ENCODE data around the gene USP9X. TPM values are rescaled to one million over a fixed set of nuclear protein-coding genes. Genes with fewer than 3 reads are reported as not detected.
A peak's percentile ranks its signal among the peaks of the same experiment; 100 is the strongest.

USP9X gene
- polyA plus RNA-seq, 1 of the 3 experiments (the other 2 are of a cell fraction): 13.2 TPM

DNA sequence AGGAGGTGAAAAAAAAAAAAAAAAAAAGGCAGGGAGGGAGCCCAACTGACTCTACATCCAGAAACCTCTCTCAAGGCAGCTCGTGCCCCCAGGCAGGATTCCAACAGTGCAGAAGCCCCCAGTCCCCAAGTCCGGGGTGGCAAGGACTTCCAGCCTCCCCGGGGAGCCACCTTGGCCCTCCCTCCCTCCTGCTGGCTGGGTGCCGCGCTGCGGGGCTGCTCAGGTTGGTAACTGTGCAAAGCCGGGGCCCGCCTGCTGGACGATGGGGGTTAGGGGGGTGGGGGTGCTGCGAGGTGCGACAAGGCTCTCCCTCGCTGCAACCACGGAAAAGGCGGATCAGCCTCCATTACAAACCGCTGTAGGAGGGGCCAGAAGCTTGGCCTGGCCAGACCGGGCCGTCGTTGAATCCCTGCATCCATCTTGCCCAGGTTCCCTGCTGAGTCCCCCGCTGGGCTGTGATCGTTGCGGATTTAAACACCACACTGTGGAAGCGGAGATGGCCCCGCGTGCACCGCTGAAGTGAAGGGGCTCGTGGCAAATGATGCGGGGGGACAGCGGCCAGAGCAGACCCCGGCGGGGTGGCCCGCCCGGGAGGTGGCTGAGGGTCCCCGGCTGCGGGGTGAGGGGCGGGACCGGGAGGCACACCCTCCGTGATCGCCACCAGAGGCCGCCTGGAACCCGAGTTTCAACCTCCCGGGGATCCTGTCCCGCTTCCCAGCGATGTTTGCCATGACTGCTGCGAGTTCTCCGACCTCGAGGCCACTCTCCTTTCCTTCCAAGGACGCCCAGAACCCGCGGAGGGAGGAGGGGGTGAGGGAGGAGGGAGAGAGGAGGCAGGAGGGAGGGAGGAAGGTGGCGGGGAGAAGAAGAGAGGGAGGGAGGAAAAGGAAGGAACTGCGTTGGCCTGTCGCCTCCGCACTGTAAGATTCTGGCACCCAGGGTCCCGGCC lies 190.7 kb downstream of the USP9X start (continued):
- TF ChIP-seq, protein P1, sequence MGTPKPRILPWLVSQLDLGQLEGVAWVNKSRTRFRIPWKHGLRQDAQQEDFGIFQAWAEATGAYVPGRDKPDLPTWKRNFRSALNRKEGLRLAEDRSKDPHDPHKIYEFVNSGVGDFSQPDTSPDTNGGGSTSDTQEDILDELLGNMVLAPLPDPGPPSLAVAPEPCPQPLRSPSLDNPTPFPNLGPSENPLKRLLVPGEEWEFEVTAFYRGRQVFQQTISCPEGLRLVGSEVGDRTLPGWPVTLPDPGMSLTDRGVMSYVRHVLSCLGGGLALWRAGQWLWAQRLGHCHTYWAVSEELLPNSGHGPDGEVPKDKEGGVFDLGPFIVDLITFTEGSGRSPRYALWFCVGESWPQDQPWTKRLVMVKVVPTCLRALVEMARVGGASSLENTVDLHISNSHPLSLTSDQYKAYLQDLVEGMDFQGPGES (IDR thresholded peaks at IDR 0.05; ENCODE audit: low read depth, low read length): no peak
- no peak for TF ChIP-seq NFIC (IDR thresholded peaks at IDR 0.05; ENCODE audit: borderline replicate concordance)
- TF ChIP-seq, protein P2, sequence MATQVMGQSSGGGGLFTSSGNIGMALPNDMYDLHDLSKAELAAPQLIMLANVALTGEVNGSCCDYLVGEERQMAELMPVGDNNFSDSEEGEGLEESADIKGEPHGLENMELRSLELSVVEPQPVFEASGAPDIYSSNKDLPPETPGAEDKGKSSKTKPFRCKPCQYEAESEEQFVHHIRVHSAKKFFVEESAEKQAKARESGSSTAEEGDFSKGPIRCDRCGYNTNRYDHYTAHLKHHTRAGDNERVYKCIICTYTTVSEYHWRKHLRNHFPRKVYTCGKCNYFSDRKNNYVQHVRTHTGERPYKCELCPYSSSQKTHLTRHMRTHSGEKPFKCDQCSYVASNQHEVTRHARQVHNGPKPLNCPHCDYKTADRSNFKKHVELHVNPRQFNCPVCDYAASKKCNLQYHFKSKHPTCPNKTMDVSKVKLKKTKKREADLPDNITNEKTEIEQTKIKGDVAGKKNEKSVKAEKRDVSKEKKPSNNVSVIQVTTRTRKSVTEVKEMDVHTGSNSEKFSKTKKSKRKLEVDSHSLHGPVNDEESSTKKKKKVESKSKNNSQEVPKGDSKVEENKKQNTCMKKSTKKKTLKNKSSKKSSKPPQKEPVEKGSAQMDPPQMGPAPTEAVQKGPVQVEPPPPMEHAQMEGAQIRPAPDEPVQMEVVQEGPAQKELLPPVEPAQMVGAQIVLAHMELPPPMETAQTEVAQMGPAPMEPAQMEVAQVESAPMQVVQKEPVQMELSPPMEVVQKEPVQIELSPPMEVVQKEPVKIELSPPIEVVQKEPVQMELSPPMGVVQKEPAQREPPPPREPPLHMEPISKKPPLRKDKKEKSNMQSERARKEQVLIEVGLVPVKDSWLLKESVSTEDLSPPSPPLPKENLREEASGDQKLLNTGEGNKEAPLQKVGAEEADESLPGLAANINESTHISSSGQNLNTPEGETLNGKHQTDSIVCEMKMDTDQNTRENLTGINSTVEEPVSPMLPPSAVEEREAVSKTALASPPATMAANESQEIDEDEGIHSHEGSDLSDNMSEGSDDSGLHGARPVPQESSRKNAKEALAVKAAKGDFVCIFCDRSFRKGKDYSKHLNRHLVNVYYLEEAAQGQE (IDR thresholded peaks at IDR 0.05; ENCODE audit: low read depth, low read length): no peak
- TF ChIP-seq, protein P3, sequence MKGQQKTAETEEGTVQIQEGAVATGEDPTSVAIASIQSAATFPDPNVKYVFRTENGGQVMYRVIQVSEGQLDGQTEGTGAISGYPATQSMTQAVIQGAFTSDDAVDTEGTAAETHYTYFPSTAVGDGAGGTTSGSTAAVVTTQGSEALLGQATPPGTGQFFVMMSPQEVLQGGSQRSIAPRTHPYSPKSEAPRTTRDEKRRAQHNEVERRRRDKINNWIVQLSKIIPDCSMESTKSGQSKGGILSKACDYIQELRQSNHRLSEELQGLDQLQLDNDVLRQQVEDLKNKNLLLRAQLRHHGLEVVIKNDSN (IDR thresholded peaks at IDR 0.05; ENCODE audit: borderline replicate concordance, low read depth): no peak
- TF ChIP-seq ELF1 (IDR thresholded peaks at IDR 0.05): no peak
- no peak for TF ChIP-seq EZH2phosphoT487 (IDR thresholded peaks at IDR 0.05; ENCODE audit: borderline replicate concordance, low read depth)
- peak; percentile 65 for TF ChIP-seq SMC3 (IDR thresholded peaks at IDR 0.05; ENCODE audit: low read depth, low read length)
- TF ChIP-seq, protein P4, sequence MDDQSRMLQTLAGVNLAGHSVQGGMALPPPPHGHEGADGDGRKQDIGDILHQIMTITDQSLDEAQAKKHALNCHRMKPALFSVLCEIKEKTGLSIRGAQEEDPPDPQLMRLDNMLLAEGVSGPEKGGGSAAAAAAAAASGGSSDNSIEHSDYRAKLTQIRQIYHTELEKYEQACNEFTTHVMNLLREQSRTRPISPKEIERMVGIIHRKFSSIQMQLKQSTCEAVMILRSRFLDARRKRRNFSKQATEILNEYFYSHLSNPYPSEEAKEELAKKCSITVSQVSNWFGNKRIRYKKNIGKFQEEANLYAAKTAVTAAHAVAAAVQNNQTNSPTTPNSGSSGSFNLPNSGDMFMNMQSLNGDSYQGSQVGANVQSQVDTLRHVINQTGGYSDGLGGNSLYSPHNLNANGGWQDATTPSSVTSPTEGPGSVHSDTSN (IDR thresholded peaks at IDR 0.05): no peak
- TF ChIP-seq RAD21 (IDR thresholded peaks at IDR 0.05; ENCODE audit: low read length): peak; percentile 76
- TF ChIP-seq TEAD4 (IDR thresholded peaks at IDR 0.05; ENCODE audit: borderline replicate concordance, insufficient read depth): no peak
- no peak for TF ChIP-seq SIN3A (IDR thresholded peaks at IDR 0.05; ENCODE audit: borderline replicate concordance, low read depth, low read length)
- no peak for TF ChIP-seq MXI1 (IDR thresholded peaks at IDR 0.05; ENCODE audit: low read depth, low read length)

Data from SK-N-SH (cell line).